ENCODE measurements around the gene B3GALNT2.

Gene B3GALNT2

DNA sequence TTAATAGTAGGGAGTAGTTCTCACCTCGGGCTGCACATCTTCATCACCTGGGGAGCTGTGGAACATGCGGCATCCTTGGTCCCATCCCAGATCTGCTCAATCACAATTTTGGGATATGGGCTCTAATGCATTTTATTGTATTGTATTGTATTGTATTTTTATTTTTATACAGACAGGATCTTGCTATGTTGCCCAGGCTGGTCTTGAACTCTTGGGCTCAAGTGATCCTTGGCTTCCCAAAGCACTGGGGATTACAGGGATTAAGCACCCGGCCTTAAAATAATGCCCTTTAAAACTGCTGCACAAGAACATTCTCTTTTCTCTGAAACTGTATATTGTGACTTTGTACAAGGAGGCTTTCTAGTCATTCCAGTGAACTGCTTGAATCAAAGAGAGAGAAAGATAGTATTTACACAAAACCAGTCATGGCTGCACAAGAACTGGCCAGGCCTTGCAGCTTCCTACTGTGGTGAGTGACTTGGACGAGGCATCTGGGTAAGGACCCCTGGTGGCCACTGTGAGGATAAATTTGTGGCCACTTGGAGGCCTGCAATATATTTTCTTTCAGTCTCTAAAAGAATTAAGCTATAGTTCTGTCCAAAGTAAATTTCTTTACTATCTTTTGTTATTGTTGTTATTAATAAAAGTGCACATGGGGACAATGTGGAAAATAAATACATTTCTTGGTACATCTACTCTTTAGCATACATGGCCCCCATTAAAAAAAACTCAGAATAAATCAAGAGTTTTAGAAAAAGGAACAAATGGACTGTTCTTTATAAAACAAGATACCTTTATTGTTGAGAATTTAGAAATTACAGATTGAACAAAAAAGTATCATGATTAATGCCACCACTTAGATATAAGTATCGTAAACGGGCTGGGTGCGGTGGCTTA lies 89.0 kb downstream of the B3GALNT2 start:
- Histone ChIP-seq H3K9ac (ENCODE audit: low read length) (no peak overlapping the region), H3K9me3 (ENCODE audit: control insufficient read depth, low read length) (no peaks in the 10 kb centered on the region), H3K4me3 (ENCODE audit: low read length) (no peak overlapping the region), H3K27me3 (ENCODE audit: control insufficient read depth, insufficient read depth, low read length) (no peaks in the 10 kb centered on the region), H3K4me1 (ENCODE audit: control insufficient read depth, insufficient read depth, low read length) (peaks cover 13% of the 10 kb centered on the region), H3K36me3 (ENCODE audit: control insufficient read depth, insufficient read depth, low read length) (no peaks in the 10 kb centered on the region)

GRCh38 chr1:235411489-235412486 lies 92.5 kb downstream of the B3GALNT2 start:
- Histone ChIP-seq H3K4me3 (ENCODE audit: low read length) (no peak overlapping the region), H3K27me3 (ENCODE audit: control insufficient read depth, insufficient read depth, low read length) (no peaks in the 10 kb centered on the region), H3K9ac (ENCODE audit: low read length) (no peak overlapping the region), H3K9me3 (ENCODE audit: control insufficient read depth, low read length) (no peaks in the 10 kb centered on the region), H3K36me3 (ENCODE audit: control insufficient read depth, insufficient read depth, low read length) (no peaks in the 10 kb centered on the region), H3K4me1 (ENCODE audit: control insufficient read depth, insufficient read depth, low read length) (peaks cover 28% of the 10 kb centered on the region)

DNA sequence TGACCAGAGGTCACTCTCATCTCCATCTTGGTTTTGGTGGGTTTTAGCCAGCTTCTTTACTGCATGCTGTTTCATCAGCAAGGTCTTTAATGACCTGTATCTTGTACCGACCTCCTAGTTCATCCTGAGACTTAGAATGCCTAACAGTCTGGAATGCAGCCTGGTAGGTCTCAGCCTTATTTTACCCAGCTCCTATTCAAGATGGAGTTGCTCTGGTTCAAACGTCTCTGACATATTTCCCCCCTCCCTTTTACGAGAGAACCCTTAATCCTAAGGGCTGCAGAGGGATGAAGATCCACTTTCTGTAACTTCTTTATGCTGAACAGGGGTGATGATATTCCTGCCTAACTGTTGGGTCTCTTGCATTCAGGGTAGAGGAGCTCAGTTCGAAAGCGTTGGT lies 93.8 kb downstream of the B3GALNT2 start:
- Histone ChIP-seq H3K4me1 (ENCODE audit: control insufficient read depth, insufficient read depth, low read length) (peaks cover 28% of the 10 kb centered on the region), H3K9ac (ENCODE audit: low read length) (no peak overlapping the region), H3K9me3 (ENCODE audit: control insufficient read depth, low read length) (no peaks in the 10 kb centered on the region), H3K36me3 (ENCODE audit: control insufficient read depth, insufficient read depth, low read length) (no peaks in the 10 kb centered on the region), H3K4me3 (ENCODE audit: low read length) (no peak overlapping the region), H3K27me3 (ENCODE audit: control insufficient read depth, insufficient read depth, low read length) (no peaks in the 10 kb centered on the region)

DNA sequence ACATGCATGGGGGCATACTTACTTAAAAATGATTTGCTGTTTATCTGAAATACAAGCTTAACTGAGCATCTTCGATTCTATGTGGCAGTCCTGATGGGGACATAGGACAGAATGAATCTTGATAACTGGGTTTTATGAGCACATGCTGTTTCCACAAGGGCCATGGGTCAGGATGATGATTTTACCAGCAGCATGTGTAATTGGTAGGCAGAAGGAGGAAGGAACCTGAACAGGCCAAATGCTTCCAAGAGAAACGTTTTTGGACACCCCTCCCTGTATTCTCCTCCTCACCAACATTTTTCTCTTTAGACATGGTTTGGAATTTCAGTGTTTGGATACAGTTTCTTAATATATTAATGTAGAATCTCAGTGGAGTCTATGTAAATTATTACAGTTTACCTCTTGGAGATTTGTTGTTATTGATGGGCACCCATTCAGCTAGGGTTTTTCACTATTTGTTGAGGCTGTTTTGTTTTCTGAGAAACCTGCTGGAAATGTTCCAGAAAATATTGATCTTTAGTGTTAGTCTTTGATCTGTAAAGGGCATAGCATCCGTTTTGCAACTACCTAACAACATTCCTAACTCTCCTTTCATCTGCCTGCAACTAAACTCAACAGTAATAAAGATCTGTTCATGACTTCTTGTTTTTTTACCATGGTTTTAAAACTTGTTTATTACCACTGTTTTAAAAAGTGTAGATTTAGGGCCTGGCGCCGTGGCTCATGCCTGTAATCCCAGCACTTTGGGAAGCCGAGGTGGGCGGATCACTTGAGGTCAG lies 95.0 kb downstream of the B3GALNT2 start:
- H3K9me3 ChIP-seq (ENCODE audit: control insufficient read depth, low read length): no peaks in the 10 kb centered on the region
- H3K4me1 ChIP-seq (ENCODE audit: control insufficient read depth, insufficient read depth, low read length): peaks cover 24% of the 10 kb centered on the region
- no peak overlapping the region for H3K4me3 ChIP-seq (ENCODE audit: low read length)
- H3K36me3 ChIP-seq (ENCODE audit: control insufficient read depth, insufficient read depth, low read length): no peaks in the 10 kb centered on the region
- no peak overlapping the region for H3K9ac ChIP-seq (ENCODE audit: low read length)
- no peaks in the 10 kb centered on the region for H3K27me3 ChIP-seq (ENCODE audit: control insufficient read depth, insufficient read depth, low read length)

DNA sequence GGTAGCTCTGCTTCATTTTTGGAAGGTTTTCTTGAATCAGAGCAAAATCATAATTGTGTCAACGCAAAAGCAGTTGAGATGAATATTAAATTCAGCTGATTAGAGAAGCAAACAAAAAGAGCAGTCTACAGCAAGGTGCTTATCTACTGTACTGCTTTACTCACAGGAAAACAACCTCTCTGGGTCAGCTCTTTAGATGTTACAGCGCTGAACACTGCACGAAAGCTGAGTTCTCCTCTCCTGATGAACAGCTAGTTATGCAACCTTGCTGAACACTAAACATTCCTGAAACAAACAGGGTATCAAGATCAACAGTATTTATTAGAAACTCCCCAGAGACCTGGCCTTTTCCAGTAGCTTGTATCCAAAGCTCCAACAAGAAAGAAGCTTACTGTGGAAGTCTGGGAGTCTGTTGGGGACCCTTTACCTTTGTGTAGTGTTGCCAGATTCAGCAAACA lies 95.7 kb downstream of the B3GALNT2 start:
- Histone ChIP-seq H3K9ac (ENCODE audit: low read length) (no peak overlapping the region), H3K4me3 (ENCODE audit: low read length) (no peak overlapping the region), H3K4me1 (ENCODE audit: control insufficient read depth, insufficient read depth, low read length) (peaks cover 24% of the 10 kb centered on the region), H3K36me3 (ENCODE audit: control insufficient read depth, insufficient read depth, low read length) (no peaks in the 10 kb centered on the region), H3K27me3 (ENCODE audit: control insufficient read depth, insufficient read depth, low read length) (no peaks in the 10 kb centered on the region), H3K9me3 (ENCODE audit: control insufficient read depth, low read length) (no peaks in the 10 kb centered on the region)

GRCh38 chr1:235407419-235407818 lies 96.8 kb downstream of the B3GALNT2 start:
- H3K9ac ChIP-seq (ENCODE audit: low read length): no peak overlapping the region
- H3K4me3 ChIP-seq (ENCODE audit: low read length): no peak overlapping the region
- H3K36me3 ChIP-seq (ENCODE audit: control insufficient read depth, insufficient read depth, low read length): no peaks in the 10 kb centered on the region
- no peaks in the 10 kb centered on the region for H3K9me3 ChIP-seq (ENCODE audit: control insufficient read depth, low read length)
- peaks cover 24% of the 10 kb centered on the region for H3K4me1 ChIP-seq (ENCODE audit: control insufficient read depth, insufficient read depth, low read length)
- no peaks in the 10 kb centered on the region for H3K27me3 ChIP-seq (ENCODE audit: control insufficient read depth, insufficient read depth, low read length)

DNA sequence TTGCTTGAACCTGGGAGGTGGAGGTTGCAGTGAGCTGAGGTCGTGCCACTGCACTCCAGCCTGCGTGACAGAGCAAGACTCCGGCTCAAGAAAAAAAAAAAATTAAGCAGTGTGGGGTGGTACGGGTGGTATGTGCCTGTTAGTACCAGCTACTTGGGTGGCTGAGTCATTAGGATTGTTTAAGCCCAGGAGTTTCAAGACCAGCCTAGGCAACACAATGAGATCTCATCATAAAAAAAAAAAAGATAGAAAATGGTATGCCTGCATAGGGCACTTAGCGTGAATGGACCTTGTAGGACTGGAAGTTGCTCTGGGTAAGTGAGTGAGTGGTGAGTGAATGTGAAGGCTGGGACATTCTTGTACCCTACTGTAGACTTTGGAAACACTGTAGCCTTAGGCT lies 100.1 kb downstream of the B3GALNT2 start:
- Histone ChIP-seq H3K9ac (ENCODE audit: low read length) (no peak overlapping the region), H3K36me3 (ENCODE audit: control insufficient read depth, insufficient read depth, low read length) (no peaks in the 10 kb centered on the region), H3K4me1 (ENCODE audit: control insufficient read depth, insufficient read depth, low read length) (peaks cover 12% of the 10 kb centered on the region)

GRCh38 chr1:235403593-235403992 lies 100.7 kb downstream of the B3GALNT2 start:
- H3K27me3 ChIP-seq (ENCODE audit: control insufficient read depth, insufficient read depth, low read length): no peaks in the 10 kb centered on the region
- no peak overlapping the region for H3K9ac ChIP-seq (ENCODE audit: low read length)
- H3K36me3 ChIP-seq (ENCODE audit: control insufficient read depth, insufficient read depth, low read length): no peaks in the 10 kb centered on the region
- H3K4me3 ChIP-seq (ENCODE audit: low read length): no peak overlapping the region
- peaks cover 6% of the 10 kb centered on the region for H3K4me1 ChIP-seq (ENCODE audit: control insufficient read depth, insufficient read depth, low read length)
- H3K9me3 ChIP-seq (ENCODE audit: control insufficient read depth, low read length): no peaks in the 10 kb centered on the region

More for the DNA sequence above, 100.1 kb downstream of the B3GALNT2 start:
- Histone ChIP-seq H3K27me3 (ENCODE audit: control insufficient read depth, insufficient read depth, low read length) (no peaks in the 10 kb centered on the region), H3K4me3 (ENCODE audit: low read length) (no peak overlapping the region), H3K9me3 (ENCODE audit: control insufficient read depth, low read length) (no peaks in the 10 kb centered on the region)

DNA sequence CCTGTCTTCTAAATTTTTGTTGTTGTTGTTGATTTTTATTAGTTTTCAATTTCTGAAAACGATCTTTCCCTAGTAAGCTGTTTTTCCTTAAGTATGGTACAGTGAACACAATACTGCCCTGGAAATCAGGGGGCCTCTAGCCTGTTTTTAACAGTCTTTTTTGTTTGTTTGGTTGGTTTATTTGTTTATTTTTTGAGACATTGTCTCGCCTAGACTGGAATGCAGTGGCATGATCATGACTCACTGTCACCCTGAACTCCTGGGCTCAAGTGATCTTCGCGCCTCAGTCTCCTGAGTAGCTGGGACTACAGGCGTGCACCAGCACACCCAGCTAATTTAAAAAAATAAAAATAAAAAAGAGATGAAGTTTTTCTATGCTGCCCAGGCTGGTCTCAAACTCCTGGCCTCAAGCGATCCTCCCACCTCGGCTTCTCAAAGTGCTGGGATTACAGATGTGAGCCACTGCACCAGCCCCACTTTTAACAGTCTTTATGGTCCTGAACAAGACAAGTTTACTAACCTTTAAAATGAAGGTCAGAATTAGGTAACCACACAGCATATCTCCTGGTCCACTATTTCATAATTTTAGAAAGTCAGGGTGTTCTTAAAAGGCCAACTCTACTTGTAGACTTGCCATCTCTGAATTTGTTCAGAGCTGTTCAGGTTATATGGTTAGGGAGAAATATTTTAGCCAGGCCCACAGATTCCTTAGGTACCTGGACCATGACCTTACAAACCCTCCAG lies 101.6 kb downstream of the B3GALNT2 start:
- Histone ChIP-seq H3K9ac (ENCODE audit: low read length) (no peak overlapping the region), H3K4me3 (ENCODE audit: low read length) (no peak overlapping the region), H3K27me3 (ENCODE audit: control insufficient read depth, insufficient read depth, low read length) (no peaks in the 10 kb centered on the region), H3K4me1 (ENCODE audit: control insufficient read depth, insufficient read depth, low read length) (no peaks in the 10 kb centered on the region), H3K9me3 (ENCODE audit: control insufficient read depth, low read length) (no peaks in the 10 kb centered on the region), H3K36me3 (ENCODE audit: control insufficient read depth, insufficient read depth, low read length) (no peaks in the 10 kb centered on the region)

GRCh38 chr1:235401251-235401650 lies 103.0 kb downstream of the B3GALNT2 start:
- no peaks in the 10 kb centered on the region for H3K9me3 ChIP-seq (ENCODE audit: control insufficient read depth, low read length)
- no peak overlapping the region for H3K9ac ChIP-seq (ENCODE audit: low read length)
- no peaks in the 10 kb centered on the region for H3K36me3 ChIP-seq (ENCODE audit: control insufficient read depth, insufficient read depth, low read length)
- no peak overlapping the region for H3K4me3 ChIP-seq (ENCODE audit: low read length)
- H3K4me1 ChIP-seq (ENCODE audit: control insufficient read depth, insufficient read depth, low read length): no peaks in the 10 kb centered on the region
- no peaks in the 10 kb centered on the region for H3K27me3 ChIP-seq (ENCODE audit: control insufficient read depth, insufficient read depth, low read length)
